Smooth muscle cell of the brain vasculature (primary cell): ENCODE data around the gene MPST.
"Not testable (repeated sequence)": the region's sequence is repeated elsewhere in the genome, so short reads cannot be mapped to it uniquely, and the experiment has no call there.

Experiments used
- DNase-seq: peaks from one replicate; pipeline ENCODE4 v3.0.0-alpha.2; 2012; ENCODE audit warnings: low read depth, low spot score

The MPST gene

DNA sequence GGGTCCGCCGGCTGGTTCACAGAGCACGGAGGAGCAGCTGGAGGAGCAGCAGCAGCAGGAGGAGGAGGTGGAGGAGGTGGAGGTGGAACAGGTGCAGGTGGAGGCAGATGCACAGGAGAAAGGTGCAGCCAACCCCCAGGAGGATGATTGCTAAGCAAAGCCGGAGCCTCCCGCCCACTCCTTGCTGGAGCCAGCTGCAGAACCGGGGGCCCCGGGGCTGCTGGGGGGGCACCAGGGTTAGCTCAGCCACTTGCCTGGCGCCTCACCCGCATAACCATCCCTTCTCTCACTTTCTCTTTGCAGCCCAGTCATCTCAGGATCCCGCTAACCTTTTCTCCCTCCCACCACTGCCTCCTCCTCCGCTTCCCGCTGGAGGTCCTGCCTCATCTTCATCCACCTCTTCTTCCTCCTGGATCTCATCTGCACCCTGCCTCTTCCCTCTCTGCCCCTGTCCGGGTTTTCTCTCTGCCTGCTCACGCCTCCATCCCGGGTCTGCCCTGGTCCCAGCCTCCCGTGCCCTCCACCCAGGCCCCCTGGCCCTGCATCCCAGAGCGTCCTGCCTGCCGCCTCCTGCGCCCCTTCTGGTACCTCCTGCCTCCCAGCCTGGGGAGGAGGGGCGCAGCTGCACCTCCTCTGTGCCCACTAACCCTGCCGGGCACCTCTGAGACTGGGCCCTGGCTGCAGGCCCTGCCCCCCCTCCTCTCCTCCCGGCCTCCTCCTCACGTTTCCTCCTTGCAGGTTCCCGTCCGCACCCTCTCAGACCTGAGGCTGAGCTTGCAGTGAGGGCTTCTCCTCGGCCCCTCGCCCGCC, 41.5 kb downstream of the MPST start:
- no peak for DNase-seq

DNA sequence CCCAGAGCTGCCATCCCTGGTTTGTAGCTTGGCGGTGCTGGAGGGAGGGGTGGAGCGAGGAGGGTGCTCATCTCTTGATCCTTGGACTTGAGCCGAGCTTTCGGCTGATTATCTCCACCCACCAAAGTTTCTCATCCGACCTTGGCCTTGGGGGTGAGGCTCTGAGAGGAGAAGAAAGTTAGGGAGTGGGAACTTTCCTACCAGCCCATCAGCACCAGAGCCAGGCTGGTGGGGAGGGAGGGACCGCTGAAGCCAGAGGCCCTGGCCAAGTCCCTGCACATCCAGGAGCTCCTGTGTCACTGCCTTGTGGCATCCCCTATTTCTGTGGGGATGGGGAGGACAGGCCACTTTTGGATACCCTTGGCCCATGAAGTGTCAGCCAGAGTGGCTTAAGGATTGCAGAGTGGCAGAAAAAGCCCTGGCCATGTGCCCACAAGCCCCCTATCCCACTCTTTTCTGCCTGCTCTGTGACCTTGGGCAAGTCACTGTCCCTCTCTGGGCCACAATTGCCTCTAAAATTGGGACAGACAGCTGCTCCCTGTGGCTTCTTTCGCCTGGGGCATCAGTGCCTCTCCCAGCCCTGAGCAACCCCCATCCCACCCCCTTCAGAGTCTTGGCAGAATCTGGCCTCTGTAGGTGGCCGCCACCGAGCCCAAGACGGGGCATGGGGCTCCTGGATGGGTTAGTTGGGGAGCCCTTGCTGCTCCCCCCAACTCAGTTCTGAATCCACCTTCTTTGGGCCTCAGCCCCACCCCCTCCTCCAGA, 42.3 kb downstream of the MPST start:
- DNase-seq = no peak

DNA sequence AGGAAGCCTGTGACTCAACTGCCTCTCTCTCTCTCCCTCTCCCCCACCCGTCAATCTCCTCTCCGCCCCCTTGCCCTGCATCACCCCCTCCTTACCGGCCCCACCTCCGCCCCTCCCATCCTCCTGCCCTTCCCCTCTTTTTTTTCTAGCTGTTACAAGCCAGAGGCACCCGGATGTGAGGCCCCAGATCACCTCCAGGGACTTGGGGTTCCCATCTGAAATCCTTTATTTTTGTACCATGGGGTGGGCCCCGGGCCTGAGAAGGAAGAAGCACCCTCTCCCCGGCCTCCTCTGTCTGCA, 42.8 kb downstream of the MPST start:
- DNase-seq = no peak

DNA sequence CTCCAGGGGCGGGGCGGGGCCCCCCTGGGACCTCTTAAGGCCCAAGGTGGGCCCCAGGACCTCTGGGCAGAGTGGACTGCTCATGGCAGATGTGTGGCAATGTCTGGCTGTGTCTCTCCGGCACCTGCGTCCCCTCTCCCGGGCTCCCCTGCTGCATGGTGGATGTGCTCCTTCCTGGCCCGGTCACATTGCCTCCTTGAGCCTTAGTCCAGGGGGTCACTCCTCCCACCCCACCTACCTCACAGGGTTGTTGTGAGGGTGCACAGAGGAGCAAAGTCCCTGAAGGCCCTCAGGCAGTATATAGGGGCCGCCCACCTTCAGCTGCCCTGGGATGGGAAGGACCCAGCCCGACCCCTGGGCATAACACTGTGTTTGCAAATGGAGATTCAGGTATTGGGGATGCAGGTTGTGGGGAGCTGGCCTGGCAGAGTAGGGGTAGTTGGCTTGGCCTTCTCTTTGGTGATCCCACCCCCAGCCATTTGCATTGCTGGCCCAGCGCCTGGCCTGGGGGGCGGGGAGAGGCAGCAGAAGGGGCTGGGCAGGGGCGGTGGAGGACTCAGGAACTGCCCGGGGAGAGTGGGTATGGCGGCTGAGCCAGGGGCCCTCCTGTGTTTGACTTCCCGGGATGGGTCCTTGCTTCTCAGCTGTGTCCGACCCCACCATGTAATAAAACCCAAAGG, 43.3 kb downstream of the MPST start:
- DNase-seq = no peak

DNA sequence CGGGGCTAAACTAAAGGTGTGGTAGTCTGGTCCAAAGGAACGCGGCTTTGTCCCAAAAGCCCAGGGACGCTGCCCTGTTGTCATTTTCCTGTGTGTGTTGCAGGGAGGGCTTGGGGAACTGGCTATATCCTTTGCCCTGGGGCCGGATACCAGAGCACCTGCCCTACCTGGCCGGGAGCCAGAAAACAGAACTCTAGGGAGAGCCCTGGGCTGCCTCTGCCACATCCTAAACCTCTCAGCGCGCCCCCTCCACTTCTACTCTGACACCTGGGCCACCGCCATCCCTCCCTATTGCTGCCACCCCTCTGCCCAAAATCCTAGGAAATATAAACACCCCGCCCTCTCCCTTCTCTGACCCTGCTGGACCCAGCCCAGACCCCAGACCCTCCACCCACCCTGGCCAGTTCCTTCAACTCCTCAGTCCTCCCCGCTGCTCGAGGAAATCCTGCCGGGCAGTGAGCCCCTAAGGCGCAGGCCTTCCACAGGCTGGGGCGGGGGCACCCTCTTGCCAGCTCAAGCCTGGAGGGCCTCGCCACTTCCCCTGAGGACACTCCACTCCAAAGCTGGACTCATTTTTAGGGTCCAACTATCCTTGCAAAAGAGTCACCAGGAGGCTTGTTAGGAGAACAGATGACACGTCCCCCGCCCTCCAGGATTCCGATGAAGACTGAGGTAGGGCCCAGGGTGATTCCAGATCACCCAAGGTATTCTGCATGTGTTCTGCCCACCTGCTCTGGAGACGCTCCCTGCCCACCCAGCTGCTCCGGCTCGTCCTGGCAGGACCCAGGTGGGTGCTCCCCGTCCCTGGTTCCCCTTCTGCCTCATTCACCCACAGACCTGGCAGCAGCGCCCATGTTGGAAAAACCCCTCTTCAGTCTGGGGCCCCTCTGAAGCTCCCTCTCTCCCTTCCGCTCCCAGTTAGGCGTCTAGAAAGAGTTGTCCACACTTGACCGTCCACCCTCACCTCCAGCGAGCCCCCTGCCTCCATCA, 44.2 kb downstream of the MPST start:
- no peak for DNase-seq

DNA sequence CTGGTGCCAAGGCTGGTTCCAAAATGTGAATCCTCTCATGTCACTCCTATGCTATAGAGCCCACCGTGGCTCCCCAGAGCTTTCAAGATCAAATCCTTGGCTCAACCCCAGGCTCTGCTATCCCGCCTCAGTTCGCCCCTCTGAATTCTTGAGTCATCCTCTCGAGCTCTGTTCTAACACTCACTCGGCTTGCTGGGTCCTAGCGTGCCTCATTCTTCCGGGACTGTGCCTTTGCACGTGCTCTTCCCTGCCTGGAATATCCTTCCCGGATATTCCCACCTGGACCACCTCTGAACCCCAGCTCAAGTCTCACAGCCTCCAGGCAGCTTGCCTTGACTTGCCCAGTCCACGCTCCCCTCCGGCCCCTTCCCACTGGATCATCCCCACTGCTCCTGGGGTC, 45.0 kb downstream of the MPST start:
- DNase-seq = no peak

DNA sequence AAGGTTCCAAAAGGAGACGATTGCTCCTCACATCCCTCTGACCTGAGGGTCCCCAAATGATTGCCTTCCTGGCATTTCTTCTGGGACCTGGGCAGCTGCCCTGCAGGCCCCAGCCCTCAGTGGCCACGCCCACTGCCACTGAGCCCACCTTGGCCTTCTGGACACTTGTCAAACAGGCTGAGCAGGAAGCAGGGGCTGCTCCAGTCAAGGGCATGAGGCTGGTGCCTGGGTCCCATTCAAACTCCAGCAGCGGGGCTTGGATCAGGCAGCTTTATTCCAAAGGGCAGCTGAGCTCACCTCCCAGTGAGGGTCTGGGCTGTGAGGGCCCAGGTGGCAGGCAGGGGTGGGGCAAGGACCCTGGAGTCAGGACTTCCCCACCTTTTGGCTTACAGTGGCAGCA, 45.6 kb downstream of the MPST start:
- DNase-seq = no peak

DNA sequence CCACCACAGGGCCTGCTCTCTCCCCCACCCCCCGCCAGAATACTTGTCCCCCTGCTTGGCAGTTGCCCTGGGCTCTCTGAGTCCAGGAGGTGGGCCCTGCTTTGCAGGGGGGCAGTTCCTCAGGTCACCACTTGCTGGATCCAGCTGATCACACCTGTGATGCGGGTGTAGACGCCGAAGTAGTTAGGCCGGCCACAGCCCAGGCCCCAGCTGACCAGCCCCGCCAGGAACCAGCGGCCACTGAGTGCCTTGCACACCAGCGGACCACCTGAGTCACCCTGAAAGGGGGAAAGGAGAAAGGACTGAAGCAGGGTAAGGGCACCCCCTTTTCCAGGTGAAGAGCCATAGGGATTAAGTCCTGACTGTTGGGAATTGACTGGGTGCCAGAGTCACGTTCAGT, 46.4 kb downstream of the MPST start:
- DNase-seq = no peak

DNA sequence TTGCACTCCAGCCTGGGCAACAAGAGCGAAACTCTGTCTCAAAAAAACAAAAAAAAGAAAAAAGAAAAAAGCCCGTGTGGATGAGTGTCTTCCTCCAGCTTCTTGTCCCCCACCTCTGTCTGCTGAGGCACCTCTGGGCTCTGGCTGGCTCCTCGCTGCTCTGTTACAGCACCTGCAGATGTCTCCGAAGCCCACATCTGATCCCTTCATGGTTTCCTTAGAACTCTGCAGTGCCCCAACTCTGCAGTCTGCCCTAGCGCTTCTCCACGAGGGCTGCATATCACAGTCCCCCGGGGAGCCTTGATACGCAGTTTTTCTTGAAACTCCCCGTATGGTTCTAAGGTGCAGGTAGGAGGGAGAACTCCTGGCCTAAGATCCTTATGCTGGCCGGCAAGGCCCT, 47.9 kb downstream of the MPST start:
- no peak for DNase-seq

DNA sequence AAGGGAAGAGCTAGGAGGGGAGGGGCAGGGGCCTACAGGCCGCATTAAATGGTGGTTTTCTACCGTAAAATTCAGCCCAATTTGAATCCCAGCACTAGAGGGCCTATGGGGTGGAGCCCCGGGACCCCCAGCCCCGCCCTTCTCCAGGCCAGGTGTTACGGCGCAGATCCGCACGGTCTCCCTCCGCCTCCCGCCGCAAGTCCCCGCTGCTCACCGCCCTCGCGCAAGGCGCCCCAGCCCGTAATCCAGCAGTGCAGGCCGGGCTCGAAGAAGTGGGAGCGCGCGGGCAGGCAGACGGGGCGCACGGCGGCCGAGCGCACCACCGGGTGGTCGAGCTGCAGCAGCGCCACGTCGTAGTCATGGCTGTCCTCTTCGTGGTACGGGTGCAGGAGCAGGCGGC, 49.3 kb downstream of the MPST start:
- DNase-seq = no peak

DNA sequence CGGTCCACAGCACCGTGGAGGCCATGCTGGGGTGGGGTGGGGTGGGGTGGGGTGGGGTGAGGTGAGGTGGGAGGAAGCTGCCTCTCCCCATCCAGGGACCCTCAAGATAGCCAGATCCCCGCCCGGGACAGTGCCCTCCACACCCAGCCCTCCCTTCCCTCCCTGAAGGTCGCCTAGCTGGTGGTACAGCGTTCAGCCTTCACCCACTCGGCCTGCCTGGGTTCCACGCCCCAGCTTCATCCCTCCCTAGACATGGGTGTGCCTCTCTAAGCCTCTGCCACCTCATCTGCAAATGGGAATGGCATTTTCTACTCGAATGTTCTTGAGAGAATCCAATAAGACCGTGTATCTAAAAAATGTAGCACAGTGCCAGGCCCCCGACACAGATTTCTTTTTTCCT, 49.8 kb downstream of the MPST start:
- DNase-seq = no peak

DNA sequence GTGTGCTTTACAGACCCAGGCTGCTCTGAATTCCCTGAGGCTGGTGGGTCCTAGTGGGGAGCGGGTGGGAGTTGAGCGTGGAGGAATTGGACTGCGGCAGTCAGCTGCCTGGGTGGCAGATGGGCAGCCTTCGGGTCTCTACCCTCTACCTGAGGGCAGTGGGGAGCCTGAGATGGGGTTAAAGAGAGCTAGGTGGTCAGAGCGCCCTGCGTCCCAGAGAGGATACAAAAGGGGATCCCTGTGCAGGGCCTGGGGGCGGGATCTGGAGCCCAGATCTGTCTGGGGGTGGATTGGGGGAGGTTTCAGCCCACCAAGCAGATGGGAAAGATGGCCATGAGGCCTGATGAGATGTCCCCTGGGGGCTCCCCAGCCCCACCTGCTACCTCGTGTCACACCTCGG, 50.2 kb downstream of the MPST start:
- no peak for DNase-seq

DNA sequence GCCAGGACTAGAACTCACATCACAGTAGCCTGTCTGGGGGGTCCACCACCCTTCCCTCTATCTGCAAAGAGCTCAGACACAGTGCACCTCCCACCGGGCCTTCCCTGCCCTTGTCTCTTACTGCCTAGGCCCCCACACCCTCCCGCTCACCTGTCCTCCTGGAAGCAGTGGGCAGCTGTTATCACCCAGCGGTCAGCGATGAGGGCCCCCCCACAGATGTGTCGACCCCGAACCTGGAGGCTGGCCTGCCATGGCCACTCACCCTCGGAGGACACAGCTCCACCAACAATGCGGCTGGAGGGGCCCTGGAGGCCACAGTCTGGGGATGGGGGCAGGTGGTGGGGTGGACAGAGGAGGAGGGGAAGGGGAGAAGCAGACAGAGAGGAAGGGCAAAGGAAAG, 50.8 kb downstream of the MPST start:
- no peak for DNase-seq

DNA sequence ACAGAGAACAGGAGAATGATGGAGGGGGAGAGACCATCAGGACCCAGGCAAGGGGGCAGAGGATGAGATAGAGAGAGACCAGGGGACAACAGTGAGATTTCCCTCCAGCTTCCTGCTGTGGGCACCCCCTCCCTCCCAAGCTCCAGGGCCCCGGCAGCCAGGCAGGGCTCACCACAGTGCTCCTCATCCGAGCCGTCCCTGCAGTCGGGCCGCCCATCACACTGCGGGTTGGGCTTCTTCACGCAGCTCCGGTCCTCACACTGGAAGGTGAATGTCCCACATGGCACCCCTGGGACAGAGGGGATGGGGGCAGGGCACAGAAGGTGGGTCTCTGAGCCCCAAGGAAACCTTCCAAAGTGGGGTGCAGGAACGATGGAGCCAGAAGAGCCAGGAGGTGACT, 51.2 kb downstream of the MPST start:
- no peak for DNase-seq

DNA sequence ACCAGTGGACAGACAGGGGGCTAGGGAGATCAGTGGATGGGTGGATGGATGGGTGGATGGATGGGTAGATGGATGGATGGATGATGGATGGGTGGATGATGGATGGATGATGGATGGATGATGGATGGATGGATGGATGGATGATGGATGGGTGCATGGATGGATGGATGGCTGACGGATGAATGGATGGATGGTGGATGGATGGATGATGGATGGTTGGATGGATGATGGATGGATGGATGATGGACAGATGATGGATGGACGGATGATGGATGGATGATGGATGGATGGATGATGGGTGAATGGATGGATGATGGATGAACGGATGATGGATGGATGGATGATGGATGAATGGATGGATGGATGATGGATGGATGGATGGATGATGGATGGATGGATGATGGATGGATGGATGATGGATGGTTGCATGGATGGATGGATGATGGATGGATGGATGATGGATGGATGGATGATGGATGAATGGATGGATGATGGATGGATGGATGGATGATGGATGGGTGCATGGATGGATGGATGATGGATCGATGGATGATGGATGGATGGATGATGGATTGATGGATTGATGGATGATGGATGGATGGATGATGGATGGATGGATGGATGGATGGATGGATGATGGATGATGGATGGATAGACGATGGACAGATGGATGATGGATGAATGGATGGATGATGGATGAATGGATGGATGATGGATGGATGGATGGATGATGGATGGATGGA, 52.5 kb downstream of the MPST start:
- not testable (repeated sequence) for DNase-seq

DNA sequence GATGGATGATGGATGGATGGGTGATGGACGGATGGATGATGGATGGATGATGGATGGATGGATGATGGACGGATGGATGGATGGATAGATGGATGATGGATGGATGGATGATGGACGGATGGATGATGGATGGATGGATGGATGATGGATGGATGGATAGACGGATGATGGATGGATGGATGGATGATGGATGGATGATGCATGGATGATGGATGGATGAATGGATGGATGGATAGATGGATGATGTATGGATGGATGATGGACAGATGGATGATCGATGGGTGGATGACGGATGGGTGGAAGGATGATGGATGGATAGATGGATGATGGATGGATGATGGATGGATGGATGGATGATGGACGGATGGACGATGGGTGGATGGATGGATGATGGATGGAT, 53.1 kb downstream of the MPST start:
- DNase-seq = no peak

DNA sequence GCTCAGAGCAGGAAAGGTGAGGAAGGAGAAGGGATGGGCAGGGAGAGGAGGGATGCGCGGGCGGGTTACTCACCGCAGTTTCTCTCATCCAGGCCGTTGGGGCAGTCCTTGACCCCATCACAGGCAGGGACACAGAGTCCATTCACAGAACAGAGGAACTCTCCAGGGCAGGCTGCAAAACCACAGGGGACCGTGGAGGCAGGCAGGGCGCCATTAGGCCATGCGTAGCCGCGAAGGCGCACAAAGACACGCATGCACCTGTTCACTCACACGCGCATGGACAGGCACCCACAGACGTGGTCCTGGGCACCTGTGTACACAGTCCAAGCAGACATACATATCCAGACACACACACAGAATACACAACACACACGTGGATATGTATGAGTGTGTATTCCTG, 55.0 kb downstream of the MPST start:
- DNase-seq = no peak

DNA sequence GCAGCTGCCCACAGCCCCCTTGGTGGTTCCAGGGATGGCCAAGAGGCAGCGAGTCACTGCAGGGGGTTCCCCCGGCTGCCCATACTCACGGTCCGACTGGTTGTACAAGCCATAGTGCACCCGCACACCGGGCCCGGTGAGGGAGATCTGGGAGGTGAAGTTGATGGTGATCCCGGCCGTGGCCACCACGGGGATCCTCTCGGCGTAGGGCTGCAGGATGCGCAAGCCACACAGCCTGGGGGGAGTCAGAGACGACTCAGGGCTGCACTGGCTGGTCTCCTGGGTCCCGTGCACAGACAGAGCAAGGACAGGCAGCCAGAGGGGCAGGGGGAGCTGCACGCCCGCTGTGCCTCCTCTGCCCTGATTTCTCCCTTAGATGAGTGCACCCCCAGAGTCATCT, 55.5 kb downstream of the MPST start:
- no peak for DNase-seq

DNA sequence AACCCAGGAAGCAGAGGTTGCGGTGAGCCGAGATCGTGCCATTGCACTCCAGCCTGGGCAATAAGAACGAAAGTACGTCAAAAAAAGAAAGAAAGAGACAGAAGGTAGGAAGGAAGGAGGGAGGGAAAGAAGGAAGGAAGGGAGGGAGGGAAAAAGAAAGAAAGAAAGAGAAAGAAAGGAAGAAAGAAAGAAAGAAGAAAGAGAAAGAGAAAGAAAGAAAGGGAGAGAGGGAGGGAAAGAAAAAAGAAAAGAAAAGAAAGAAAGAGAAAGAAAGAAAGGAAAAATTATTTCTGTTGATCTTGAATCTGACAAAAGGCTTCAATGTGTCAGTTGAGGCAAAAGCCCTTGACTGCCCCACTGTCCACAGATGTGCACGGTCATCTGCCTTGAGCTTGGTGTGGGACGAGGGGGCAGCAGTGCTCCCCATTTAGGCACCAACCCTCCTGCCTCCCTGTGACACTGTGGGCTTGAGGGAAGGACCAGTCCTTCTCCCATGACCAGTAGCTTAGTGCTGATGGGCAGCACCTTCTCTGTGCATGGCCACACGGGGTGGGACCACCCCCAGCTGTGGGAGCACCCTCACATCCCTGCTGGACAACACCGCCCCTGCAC, 56.4 kb downstream of the MPST start:
- DNase-seq = no peak

DNA sequence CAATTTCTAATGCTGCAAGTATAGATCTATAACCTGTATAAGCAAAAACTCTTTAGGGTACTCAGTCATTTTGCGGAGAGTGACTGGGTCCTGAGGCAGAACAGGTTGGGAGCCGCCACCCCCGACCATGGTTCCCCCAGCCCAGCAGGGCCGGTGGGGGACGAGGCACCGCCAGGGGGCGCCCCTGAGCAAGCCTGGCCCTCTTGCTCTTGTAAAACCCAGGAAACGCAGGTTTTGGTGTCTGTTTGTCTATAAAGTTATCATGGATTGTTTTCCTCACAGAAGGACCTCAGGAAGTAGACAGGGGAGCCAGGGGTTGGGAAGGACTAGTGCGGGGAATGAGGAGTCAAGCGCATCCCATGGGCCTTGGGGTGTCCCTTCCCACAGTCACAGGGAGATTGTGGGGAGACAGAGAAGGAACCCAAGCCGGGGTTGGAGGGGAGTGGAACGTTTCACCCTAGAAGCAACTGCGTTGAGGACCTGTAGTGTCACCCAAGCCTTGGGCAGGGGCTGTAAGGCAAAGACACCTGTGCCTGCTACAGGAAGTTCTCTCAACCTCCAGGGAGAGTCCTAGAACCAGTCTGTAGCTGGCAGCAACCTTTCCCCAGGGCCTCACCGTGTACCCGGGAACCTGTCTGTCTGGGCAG, 58.4 kb downstream of the MPST start:
- DNase-seq = peak; percentile 10
